ENCODE results near the gene DNAJA1.

Gene DNAJA1

DNA sequence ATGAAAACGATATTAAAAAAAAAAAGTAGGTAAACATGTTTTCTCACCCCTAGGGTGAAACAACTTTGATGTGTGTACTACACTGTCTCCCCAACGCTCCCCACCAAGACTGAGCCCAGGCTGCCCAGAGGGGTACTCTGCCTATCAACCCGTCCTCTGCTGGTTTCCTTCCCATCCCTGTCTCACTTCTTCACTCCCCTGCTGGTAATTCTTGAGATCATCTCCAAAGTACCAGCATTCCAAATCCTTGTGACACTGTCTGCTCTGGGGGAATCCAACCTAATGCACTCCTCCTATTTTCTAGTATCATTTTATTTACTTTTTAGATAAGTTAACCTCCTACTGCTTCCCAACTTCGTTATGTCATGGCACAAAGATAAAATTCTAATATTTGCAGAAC, 17.3 kb upstream of the DNAJA1 start:
- H3K4me2 ChIP-seq (ENCODE audit: low read length), result no peak overlapping the region
- TF ChIP-seq, protein P1, sequence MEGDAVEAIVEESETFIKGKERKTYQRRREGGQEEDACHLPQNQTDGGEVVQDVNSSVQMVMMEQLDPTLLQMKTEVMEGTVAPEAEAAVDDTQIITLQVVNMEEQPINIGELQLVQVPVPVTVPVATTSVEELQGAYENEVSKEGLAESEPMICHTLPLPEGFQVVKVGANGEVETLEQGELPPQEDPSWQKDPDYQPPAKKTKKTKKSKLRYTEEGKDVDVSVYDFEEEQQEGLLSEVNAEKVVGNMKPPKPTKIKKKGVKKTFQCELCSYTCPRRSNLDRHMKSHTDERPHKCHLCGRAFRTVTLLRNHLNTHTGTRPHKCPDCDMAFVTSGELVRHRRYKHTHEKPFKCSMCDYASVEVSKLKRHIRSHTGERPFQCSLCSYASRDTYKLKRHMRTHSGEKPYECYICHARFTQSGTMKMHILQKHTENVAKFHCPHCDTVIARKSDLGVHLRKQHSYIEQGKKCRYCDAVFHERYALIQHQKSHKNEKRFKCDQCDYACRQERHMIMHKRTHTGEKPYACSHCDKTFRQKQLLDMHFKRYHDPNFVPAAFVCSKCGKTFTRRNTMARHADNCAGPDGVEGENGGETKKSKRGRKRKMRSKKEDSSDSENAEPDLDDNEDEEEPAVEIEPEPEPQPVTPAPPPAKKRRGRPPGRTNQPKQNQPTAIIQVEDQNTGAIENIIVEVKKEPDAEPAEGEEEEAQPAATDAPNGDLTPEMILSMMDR (IDR thresholded peaks at IDR 0.05; ENCODE audit: low read length), result no peak
- no peak for TF ChIP-seq EZH2 (IDR thresholded peaks at IDR 0.05; ENCODE audit: borderline replicate concordance, low read length)
- no peak overlapping the region for H3K9ac ChIP-seq (ENCODE audit: low read length)

DNA sequence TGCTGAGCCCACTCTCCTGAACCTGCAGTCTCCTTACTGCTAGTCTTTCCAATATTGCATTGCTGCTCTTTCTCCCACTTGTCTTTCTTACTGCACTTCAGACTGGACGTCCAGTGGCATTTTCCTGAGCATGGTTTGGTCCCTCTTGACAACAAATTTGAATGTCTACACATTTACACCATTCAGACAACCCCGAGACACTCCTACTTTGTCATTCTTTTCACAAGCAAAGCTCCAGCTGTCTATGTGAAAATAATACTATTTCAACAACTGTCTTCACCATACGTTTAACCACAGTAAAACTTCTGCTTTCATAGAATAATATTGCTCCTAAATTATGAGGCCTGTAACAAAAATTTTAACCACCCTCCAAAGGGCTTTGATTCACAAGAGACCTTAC, 13.2 kb upstream of the DNAJA1 start:
- peaks cover 4% of the 10 kb centered on the region; the same call in 1 of the 2 replicates for H3K36me3 ChIP-seq (ENCODE audit: insufficient read depth, low read length)
- H3K4me2 ChIP-seq (ENCODE audit: low read length), result no peak overlapping the region
- H2AFZ ChIP-seq (ENCODE audit: low read length), result no peak overlapping the region
- H3K9me2 ChIP-seq (ENCODE audit: low read depth, low read length), result no peaks in the 10 kb centered on the region
- H3K79me2 ChIP-seq (ENCODE audit: insufficient read depth, low read length), result no peaks in the 10 kb centered on the region
- H3K9me3 ChIP-seq (ENCODE audit: low read length), result no peaks in the 10 kb centered on the region
- no peaks in the 10 kb centered on the region for H3F3A ChIP-seq (ENCODE audit: insufficient read depth, low read length)
- H4K20me1 ChIP-seq (ENCODE audit: insufficient read depth, low read length), result no peaks in the 10 kb centered on the region
- H3K4me3 ChIP-seq (ENCODE audit: low read depth, low read length, poor library complexity, severe bottlenecking), result no peak overlapping the region
- no peaks in the 10 kb centered on the region for H3K4me1 ChIP-seq (ENCODE audit: insufficient read depth, low read length, severe bottlenecking)
- TF ChIP-seq EZH2 (IDR thresholded peaks at IDR 0.05; ENCODE audit: borderline replicate concordance, low read length), result no peak
- TF ChIP-seq, protein P1 (IDR thresholded peaks at IDR 0.05; ENCODE audit: low read length), result no peak
- H3K27me3 ChIP-seq (ENCODE audit: insufficient read depth, low read length), result no peaks in the 10 kb centered on the region
- no peak overlapping the region for H3K27ac ChIP-seq (ENCODE audit: low read depth, low read length, poor library complexity, severe bottlenecking)
- H3K9ac ChIP-seq (ENCODE audit: low read length), result no peak overlapping the region

More for the DNA sequence above, 17.3 kb upstream of the DNAJA1 start:
- no peaks in the 10 kb centered on the region for H3K36me3 ChIP-seq (ENCODE audit: insufficient read depth, low read length)
- peaks cover 4% of the 10 kb centered on the region for H3K4me1 ChIP-seq (ENCODE audit: insufficient read depth, low read length, severe bottlenecking)
- H3K9me3 ChIP-seq (ENCODE audit: low read length), result no peaks in the 10 kb centered on the region
- H3K27me3 ChIP-seq (ENCODE audit: insufficient read depth, low read length), result no peaks in the 10 kb centered on the region
- no peak overlapping the region for H2AFZ ChIP-seq (ENCODE audit: low read length)
- no peak overlapping the region for H3K27ac ChIP-seq (ENCODE audit: low read depth, low read length, poor library complexity, severe bottlenecking)
- no peaks in the 10 kb centered on the region for H3K79me2 ChIP-seq (ENCODE audit: insufficient read depth, low read length)
- H3K4me3 ChIP-seq (ENCODE audit: low read depth, low read length, poor library complexity, severe bottlenecking), result no peak overlapping the region
- H3F3A ChIP-seq (ENCODE audit: insufficient read depth, low read length), result no peaks in the 10 kb centered on the region
- no peaks in the 10 kb centered on the region for H4K20me1 ChIP-seq (ENCODE audit: insufficient read depth, low read length)
- no peaks in the 10 kb centered on the region for H3K9me2 ChIP-seq (ENCODE audit: low read depth, low read length)

DNA sequence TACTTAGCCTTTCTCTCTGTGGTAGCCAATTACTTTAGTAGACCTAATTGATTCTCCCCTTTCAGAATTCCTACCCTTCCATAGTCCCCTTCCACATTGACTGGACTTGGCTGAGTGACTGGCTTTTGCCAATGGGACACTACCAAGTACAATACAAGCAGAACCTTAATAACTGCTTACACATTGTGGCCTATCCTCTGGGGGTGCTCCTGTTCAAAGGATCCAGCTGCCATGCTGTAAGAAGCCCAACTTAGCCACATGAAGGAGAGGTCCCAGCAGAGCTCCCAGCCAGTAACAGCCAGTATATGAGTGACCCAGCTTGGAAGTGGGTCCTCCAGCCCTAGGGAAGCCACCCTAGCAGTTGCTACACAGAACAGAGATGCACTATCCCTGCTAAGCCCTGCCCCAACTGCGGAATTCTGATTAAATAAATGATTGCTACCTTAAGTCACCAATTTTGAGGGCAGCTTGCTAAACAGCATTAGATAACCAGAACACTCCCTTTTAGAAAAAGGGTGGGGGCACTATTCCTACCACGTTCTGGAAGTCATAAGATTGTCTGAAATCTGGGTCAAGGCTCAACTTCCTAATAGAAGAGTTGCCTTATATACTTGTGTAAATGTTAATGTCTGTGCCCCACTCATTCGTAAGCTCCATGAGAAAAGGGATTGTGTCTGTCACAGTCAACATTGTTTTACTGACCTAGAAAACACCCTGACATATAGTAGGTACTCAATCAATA, 12.6 kb upstream of the DNAJA1 start:
- Histone ChIP-seq H3K4me2 (ENCODE audit: low read length) (no peak overlapping the region), H4K20me1 (ENCODE audit: insufficient read depth, low read length) (no peaks in the 10 kb centered on the region), H3K27me3 (ENCODE audit: insufficient read depth, low read length) (no peaks in the 10 kb centered on the region), H3K36me3 (ENCODE audit: insufficient read depth, low read length) (peaks cover 4% of the 10 kb centered on the region; the same call in 1 of the 2 replicates), H3K4me1 (ENCODE audit: insufficient read depth, low read length, severe bottlenecking) (no peaks in the 10 kb centered on the region), H3K9ac (ENCODE audit: low read length) (no peak overlapping the region), H3K4me3 (ENCODE audit: low read depth, low read length, poor library complexity, severe bottlenecking) (no peak overlapping the region), H3K27ac (ENCODE audit: low read depth, low read length, poor library complexity, severe bottlenecking) (no peak overlapping the region), H3K9me2 (ENCODE audit: low read depth, low read length) (no peaks in the 10 kb centered on the region), H3K9me3 (ENCODE audit: low read length) (no peaks in the 10 kb centered on the region), H3K79me2 (ENCODE audit: insufficient read depth, low read length) (no peaks in the 10 kb centered on the region), H3F3A (ENCODE audit: insufficient read depth, low read length) (no peaks in the 10 kb centered on the region), H2AFZ (ENCODE audit: low read length) (no peak overlapping the region)
- TF ChIP-seq EZH2 (IDR thresholded peaks at IDR 0.05; ENCODE audit: borderline replicate concordance, low read length), result no peak
- TF ChIP-seq, protein P1 (IDR thresholded peaks at IDR 0.05; ENCODE audit: low read length), result no peak
